ENCODE results near the gene TMEM79.

The TMEM79 gene

DNA sequence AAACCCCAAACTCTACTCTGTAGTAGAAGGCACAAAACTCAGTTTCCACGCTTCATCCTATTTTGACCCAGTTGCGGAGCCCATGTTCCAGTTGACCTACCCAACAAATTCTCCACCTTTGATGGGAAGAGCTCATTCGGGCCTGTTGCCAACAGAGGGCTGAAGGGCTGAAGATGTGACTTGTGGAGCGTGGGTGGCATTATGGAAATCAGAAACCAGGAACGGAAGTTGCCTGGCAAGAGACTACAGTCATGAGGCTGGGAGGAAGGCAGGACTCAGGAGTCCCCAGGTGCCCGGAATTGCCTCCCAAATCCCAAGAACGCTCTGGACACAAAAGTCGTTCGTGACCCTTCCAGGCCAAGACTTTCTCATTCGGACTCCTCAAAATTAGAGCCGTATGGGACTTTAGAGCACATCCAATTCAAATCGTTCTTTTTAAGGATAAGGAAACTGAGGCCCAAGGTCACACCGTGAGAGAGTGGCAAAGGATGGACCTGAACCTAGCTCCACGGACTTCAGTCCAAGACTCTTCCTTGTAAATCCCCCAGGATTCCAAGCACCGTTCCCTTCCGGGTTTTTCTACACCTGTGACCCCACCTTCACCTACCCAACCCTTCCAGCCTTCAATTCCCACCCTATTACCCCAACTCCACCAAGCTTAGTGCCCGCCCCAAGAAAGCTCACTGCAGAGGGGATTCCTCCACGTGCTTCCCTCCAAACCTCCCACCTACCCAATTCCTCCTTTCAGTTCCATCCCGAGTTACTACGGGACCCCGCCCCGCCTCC, 2.2 kb upstream of the TMEM79 start:
- H3K27me3 Mint-ChIP-seq (ENCODE audit: low read depth) = no peaks in the 10 kb centered on the region
- H3K9me3 Mint-ChIP-seq = no peaks in the 10 kb centered on the region
- peak overlapping the region; percentile 93 for H3K4me3 Mint-ChIP-seq
- H3K36me3 Mint-ChIP-seq (ENCODE audit: low read depth) = peaks cover 19% of the 10 kb centered on the region
- H3K27ac Mint-ChIP-seq = peak overlapping the region; percentile 94
- H3K4me1 Mint-ChIP-seq (ENCODE audit: low read depth) = peaks cover 26% of the 10 kb centered on the region

DNA sequence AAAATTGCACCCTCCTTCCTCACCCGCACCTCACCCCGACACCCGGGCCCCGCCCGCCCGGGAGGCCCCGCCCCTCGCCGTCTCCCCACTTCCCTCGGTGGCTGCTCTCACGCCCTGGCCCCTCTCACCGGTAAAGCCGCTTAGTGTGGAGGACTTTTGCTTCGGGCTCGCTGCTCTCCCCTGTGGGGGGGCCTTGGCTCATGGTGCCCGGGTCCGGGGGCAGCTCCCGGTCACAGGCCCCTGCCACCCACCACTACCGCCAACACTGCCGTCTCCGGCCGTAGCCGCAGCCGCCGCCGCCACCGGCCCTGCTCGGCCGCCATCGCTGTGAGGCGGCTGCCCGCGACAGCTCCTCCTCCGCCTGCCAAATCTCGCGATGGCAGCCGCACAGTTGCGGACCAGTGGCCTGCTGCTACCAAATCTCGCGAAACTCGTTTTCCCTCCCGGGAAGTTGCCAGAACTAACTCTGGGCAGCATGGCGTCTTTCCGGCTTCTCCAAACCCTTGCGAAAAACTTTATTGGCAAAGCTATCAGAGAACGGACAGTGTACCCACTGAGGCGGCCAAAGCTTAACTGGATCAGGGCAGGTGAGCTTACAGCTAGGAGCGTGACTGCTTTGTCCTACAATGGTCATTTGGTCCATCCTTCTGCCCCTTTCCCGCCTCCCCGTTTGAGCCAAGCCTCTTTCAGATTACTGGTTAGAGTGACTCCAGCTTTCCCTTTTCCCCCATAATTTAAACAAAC, 1.5 kb upstream of the TMEM79 start, which contains the start of gene SMG5:
Gene SMG5 (minus strand): TSS at position 347 of the 744 bp plus-strand sequence. CDS start 145 bp downstream, at position 202.
- Mint-ChIP-seq H3K4me3 (peak within 1 kb of the TSS; percentile 93), H3K27ac (peak within 1 kb of the TSS; percentile 94), H3K4me1 (ENCODE audit: low read depth) (peaks cover 26% of the 10 kb centered on the region), H3K9me3 (no peaks in the 10 kb centered on the region), H3K36me3 (ENCODE audit: low read depth) (peaks cover 15% of the 10 kb centered on the region), H3K27me3 (ENCODE audit: low read depth) (no peaks in the 10 kb centered on the region)

DNA sequence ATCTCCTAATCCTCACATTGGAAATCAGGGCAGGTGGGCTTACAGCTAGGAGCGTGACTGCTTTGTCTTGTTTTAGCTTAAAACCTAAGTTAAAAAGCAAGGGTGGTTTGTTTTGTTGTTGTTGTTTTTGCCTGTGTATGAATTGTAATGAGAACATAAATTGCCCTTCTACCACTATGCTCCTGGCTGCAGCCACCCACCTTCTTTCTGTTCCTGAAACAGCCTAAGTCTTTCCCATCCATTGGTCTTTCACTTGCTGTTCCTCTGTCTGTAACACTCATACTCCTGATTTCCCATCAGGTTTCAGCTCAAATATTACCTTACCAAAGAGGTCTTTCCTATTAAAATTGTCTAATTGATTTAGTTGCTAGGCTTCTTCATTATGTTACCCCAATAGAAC, 604 bp upstream of the TMEM79 start:
- H3K9me3 Mint-ChIP-seq = no peaks in the 10 kb centered on the region
- peaks cover 25% of the 10 kb centered on the region for H3K4me1 Mint-ChIP-seq (ENCODE audit: low read depth)
- H3K4me3 Mint-ChIP-seq = peak overlapping the region; percentile 93
- peaks cover 7% of the 10 kb centered on the region for H3K36me3 Mint-ChIP-seq (ENCODE audit: low read depth)
- no peaks in the 10 kb centered on the region for H3K27me3 Mint-ChIP-seq (ENCODE audit: low read depth)
- no peak overlapping the region for H3K27ac Mint-ChIP-seq

DNA sequence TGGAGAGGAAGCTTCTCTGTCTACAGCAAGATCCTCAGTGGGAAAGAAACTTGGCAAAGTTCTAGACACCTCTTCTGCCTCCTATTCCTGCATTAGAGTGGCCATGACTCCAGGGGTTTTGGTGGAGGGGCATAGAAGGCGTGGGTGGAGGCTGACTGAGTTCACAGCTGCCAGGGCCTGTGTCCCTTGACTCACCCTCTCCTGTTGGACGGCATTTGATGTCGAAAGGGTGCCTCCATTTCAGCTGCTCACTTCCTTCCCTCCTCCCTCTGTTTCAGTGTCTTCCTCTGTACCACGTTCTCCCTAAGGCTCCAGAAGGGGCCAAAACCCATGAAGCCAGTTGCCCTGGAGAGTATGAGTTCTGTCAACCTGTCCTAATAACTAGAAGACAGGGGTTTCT, 632 bp downstream of the TMEM79 start:
- Mint-ChIP-seq H3K36me3 (ENCODE audit: low read depth) (peaks cover 12% of the 10 kb centered on the region), H3K4me1 (ENCODE audit: low read depth) (peaks cover 25% of the 10 kb centered on the region), H3K27ac (peak overlapping the region; percentile 53), H3K4me3 (no peak overlapping the region), H3K9me3 (no peaks in the 10 kb centered on the region), H3K27me3 (ENCODE audit: low read depth) (no peaks in the 10 kb centered on the region)

DNA sequence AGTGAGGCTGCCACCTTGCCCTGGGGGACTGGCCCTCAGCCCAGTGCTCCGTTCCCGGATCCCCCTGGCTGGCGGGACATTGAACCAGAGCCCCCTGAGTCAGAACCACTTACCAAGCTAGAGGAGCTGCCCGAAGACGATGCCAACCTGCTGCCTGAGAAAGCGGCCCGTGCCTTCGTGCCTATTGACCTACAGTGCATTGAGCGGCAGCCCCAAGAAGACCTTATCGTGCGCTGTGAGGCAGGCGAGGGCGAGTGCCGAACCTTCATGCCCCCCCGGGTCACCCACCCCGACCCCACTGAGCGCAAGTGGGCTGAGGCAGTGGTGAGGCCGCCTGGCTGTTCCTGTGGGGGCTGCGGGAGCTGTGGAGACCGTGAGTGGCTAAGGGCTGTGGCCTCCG, 1.3 kb downstream of the TMEM79 start:
- Mint-ChIP-seq H3K4me1 (ENCODE audit: low read depth) (peaks cover 20% of the 10 kb centered on the region), H3K27me3 (ENCODE audit: low read depth) (no peaks in the 10 kb centered on the region), H3K27ac (no peak overlapping the region)

DNA sequence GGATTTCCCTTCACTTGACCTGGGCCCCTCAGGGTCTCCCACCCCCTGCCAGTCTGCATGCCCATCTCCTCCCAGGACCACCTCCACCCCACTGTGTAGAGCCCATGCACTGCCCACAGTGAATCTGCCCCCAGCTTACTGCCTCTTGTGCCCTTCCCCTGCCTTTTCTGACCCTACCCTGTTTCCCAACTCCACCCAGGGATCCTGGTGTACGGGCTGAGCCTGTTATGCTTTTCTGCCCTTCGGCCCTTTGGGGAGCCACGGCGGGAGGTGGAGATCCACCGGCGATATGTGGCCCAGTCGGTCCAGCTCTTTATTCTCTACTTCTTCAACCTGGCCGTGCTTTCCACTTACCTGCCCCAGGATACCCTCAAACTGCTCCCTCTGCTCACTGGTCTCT, 1.9 kb downstream of the TMEM79 start:
- Mint-ChIP-seq H3K4me1 (ENCODE audit: low read depth) (peaks cover 15% of the 10 kb centered on the region), H3K36me3 (ENCODE audit: low read depth) (peaks cover 13% of the 10 kb centered on the region), H3K9me3 (no peaks in the 10 kb centered on the region), H3K27me3 (ENCODE audit: low read depth) (no peaks in the 10 kb centered on the region), H3K4me3 (no peak overlapping the region), H3K27ac (no peak overlapping the region)

More for the DNA sequence above, 1.3 kb downstream of the TMEM79 start:
- no peak overlapping the region for H3K4me3 Mint-ChIP-seq
- no peaks in the 10 kb centered on the region for H3K9me3 Mint-ChIP-seq
- H3K36me3 Mint-ChIP-seq (ENCODE audit: low read depth) = peaks cover 13% of the 10 kb centered on the region

DNA sequence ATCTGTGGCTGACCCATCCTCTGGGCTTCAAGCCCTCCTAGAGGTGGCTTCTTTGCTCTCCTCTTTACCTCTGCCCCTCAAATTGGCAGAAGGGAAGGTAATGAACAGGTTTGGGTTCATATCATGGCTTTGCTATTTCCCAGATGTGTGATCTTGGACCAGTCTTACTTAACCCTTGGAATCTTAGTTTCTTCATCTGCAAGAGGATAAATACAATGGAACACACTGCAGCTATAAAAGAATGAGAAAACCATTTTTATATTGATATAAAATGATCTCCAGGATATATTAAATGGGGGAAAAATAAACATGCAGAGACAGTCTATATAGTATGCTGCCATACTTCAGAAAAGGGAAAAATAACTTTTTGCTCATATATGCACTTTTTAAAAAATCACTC, 5.7 kb downstream of the TMEM79 start:
- Mint-ChIP-seq H3K4me3 (no peak overlapping the region), H3K36me3 (ENCODE audit: low read depth) (peaks cover 13% of the 10 kb centered on the region), H3K27ac (no peak overlapping the region), H3K4me1 (ENCODE audit: low read depth) (peaks cover 7% of the 10 kb centered on the region), H3K9me3 (no peaks in the 10 kb centered on the region), H3K27me3 (ENCODE audit: low read depth) (no peaks in the 10 kb centered on the region)

DNA sequence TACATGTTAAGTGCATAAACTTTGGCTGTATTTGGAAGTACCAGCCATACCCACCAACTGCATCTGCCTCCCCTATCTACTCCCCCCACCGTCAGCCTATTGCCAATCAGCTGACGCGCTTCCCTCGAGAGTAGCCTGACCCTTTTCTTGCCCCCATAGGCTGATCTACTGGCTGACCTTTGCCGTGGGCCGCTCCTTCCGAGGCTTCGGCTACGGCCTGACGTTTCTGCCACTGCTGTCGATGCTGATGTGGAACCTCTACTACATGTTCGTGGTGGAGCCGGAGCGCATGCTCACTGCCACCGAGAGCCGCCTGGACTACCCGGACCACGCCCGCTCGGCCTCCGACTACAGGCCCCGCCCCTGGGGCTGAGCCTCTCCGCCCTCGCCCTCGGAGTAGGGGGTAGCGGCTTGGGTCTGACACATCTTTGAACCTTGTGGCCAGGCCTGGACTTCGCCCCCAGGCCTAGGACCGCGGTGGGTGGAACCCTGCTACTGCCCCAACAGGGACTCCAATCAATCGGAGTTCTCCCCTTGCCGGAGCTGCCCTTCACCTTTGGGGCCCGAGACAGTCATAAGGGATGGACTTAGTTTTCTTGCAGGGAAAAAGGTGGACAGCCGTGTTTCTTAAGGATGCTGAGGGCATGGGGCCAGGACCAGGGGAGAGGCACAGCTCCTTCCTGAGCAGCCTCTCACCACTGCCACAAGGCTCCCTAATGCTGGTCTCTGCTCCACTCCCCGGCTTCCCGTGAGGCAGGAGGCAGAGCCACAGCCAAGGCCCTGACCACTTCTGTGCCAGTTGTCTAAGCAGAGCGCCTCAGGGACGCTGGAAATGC, 7.3 kb downstream of the TMEM79 start:
- H3K4me1 Mint-ChIP-seq (ENCODE audit: low read depth) = peaks cover 15% of the 10 kb centered on the region
- H3K9me3 Mint-ChIP-seq = no peaks in the 10 kb centered on the region
- no peaks in the 10 kb centered on the region for H3K27me3 Mint-ChIP-seq (ENCODE audit: low read depth)
- H3K36me3 Mint-ChIP-seq (ENCODE audit: low read depth) = peaks cover 13% of the 10 kb centered on the region
- H3K27ac Mint-ChIP-seq = no peak overlapping the region
- H3K4me3 Mint-ChIP-seq = peak overlapping the region; percentile 61

DNA sequence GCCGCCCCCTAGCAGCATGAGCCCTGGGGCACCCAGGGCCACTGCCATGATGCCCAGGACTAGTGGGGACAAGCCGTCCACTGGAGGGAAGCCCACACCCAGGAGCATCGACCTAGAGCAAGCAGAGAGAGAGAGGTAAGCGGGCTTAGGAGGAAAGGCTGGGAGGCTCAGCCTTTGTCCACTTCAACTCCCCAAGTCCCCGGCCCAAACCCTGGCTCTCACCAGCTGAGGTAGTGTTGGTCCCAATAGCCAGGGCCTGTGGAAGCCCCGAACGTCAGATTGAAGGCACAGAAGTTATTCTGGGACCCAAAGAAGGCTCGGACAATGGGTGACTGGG, 8.9 kb downstream of the TMEM79 start:
- H3K4me1 Mint-ChIP-seq (ENCODE audit: low read depth) = peaks cover 15% of the 10 kb centered on the region
- no peak overlapping the region for H3K27ac Mint-ChIP-seq
- H3K4me3 Mint-ChIP-seq = no peak overlapping the region

DNA sequence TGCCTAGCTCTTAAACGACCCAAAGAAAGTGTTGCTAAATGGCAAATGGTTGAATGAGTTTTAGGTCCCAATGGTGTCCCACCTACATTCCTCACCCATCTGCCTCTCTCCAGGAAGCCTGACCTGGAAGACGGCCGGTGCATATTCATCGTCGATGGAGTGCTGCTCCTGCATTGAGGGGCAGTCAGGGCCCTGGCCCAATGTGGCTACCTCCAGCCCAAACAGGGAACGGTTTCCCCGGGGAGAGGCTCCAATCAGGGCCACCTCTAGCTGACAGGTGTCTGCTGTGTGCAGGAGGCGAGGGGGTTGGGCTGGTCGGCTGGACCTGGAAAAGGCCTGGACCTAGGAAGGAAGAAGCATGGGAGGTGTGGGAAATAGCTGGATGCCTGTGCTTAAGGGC, 9.8 kb downstream of the TMEM79 start:
- no peaks in the 10 kb centered on the region for H3K27me3 Mint-ChIP-seq (ENCODE audit: low read depth)
- H3K4me3 Mint-ChIP-seq = no peak overlapping the region
- H3K4me1 Mint-ChIP-seq (ENCODE audit: low read depth) = peaks cover 15% of the 10 kb centered on the region
- H3K9me3 Mint-ChIP-seq = no peaks in the 10 kb centered on the region
- H3K36me3 Mint-ChIP-seq (ENCODE audit: low read depth) = peaks cover 10% of the 10 kb centered on the region
- H3K27ac Mint-ChIP-seq = no peak overlapping the region

More for the DNA sequence above, 8.9 kb downstream of the TMEM79 start:
- Mint-ChIP-seq H3K9me3 (no peaks in the 10 kb centered on the region), H3K36me3 (ENCODE audit: low read depth) (peaks cover 13% of the 10 kb centered on the region), H3K27me3 (ENCODE audit: low read depth) (no peaks in the 10 kb centered on the region)

DNA sequence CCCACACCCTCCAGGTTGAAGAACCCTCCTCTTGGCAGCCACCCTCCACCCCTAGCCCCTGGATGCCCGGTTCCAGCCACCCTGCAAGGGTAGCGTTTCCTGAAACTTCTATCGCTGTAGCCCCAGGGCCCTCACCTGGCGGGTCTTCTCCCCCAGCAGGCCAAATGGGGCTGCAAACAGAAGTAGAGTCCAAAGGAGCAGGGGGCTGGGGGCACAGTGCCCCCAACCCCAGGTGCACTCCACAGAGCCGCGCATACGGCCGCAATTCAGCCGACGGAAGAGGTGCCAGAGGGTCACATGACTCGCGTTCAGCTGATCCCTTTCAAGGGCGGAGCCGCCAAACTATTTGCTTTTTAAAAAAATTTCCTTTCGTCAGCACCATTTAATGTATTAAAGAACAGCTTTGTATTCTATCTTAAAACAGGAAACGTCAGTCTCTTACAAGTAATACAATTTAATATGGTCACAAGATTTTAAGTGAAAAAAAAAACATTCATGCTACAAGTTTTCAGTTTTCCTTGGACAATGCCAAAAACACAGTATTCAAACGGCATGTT, 11.3 kb downstream of the TMEM79 start, which contains the start of gene GLMP:
Gene GLMP (minus strand): TSS at position 289 of the 557 bp plus-strand sequence. CDS start 34 bp downstream, at position 255.
- Mint-ChIP-seq H3K4me3 (peak within 1 kb of the TSS; percentile 94), H3K27ac (peak within 1 kb of the TSS; percentile 82)

DNA sequence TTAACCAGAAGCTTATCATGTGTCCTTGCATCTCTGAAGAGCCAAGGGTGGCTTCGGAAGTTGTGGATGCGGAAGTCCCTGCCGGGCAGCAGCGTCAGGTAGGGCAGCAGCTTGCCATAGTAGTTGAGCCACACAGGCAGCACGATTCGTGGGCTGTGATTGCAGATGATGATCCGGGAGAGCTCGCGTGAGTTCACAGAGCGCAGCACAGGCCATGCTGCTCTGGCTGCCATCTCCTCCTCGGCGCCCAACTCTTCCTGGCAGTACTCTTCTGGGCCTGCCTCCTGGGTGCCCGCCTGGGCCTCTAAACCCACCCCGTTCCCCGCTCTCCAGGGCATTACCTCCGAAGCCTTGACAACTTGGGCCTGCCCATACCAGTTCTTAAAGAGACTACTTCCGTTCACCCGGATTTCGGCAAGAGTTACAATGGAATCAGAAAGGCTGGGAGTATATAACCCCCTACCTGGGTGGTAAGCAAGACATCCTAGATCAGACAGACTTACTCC, 14.8 kb downstream of the TMEM79 start, which contains the start of gene VHLL:
Gene VHLL (minus strand): TSS at position 456 of the 506 bp plus-strand sequence. CDS start 118 bp downstream, at position 338.
- Mint-ChIP-seq H3K4me3 (no peak within 1 kb of the TSS), H3K9me3 (no peaks in the 10 kb centered on the region), H3K4me1 (ENCODE audit: low read depth) (peaks cover 12% of the 10 kb centered on the region), H3K27ac (no peak within 1 kb of the TSS), H3K27me3 (ENCODE audit: low read depth) (no peaks in the 10 kb centered on the region), H3K36me3 (ENCODE audit: low read depth) (no peaks in the 10 kb centered on the region)

More for the DNA sequence above, 11.3 kb downstream of the TMEM79 start, which contains the start of gene GLMP:
- H3K27me3 Mint-ChIP-seq (ENCODE audit: low read depth) = no peaks in the 10 kb centered on the region
- H3K4me1 Mint-ChIP-seq (ENCODE audit: low read depth) = peaks cover 15% of the 10 kb centered on the region
- no peaks in the 10 kb centered on the region for H3K9me3 Mint-ChIP-seq
- H3K36me3 Mint-ChIP-seq (ENCODE audit: low read depth) = peaks cover 6% of the 10 kb centered on the region

DNA sequence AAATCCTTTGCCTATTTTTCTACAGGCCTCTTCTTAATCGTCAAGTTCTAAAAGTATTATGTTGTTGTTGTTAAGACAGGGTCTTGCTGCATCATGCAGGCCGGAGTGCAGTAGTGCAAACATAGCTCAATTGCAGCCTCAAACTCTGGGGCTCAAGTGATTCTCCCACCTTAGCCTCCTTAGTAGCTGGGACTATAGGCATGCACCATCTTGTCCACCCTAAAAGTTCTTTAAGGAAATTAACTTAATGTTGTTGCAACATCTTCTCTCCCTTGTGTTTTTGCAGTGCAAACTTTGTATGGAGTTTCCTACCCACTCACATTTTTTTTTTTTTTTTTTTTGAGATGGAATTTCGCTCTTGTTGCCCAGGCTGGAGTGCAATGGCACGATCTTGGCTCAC, 19.1 kb downstream of the TMEM79 start:
- Mint-ChIP-seq H3K9me3 (no peaks in the 10 kb centered on the region), H3K36me3 (ENCODE audit: low read depth) (peaks cover 10% of the 10 kb centered on the region), H3K27me3 (ENCODE audit: low read depth) (no peaks in the 10 kb centered on the region), H3K27ac (no peak overlapping the region), H3K4me3 (no peak overlapping the region), H3K4me1 (ENCODE audit: low read depth) (no peaks in the 10 kb centered on the region)

DNA sequence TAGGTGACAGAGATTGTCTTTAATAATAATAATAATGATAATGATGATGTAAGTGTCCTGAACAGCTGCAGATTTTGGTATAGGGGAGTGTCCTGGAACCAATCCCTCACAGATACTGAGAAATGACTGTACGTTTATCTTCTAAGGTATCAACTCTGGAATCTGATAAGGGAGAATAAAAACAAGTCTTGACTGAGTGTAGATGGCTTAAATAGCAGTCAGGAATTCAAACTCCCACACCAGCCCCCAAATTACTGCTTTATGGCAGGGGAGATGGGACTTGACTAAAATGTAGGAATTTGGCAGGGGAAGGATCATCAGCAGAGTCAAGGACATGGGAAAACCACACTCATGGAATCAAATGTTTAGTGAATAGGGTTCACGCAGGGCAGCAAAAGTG, 21.1 kb downstream of the TMEM79 start:
- Mint-ChIP-seq H3K4me1 (ENCODE audit: low read depth) (no peaks in the 10 kb centered on the region), H3K27ac (no peak overlapping the region), H3K36me3 (ENCODE audit: low read depth) (peaks cover 19% of the 10 kb centered on the region), H3K9me3 (no peaks in the 10 kb centered on the region), H3K27me3 (ENCODE audit: low read depth) (no peaks in the 10 kb centered on the region), H3K4me3 (no peak overlapping the region)

All from T-helper 1 cell treated with Interleukin-12 subunit alpha and Interleukin-12 subunit beta and Interleukin-4 antibody, amounts not matched to agents 30 μg/mL and 1 μg/mL, for 36 hours (primary cell).